Epithelial cell of esophagus (primary cell): Measurements from ENCODE around the gene CFAP100.

Source experiments
- DNase-seq: peaks from one replicate; pipeline ENCODE4 v3.0.0; 2010; ENCODE audit warnings: low read depth
- H3K4me3 ChIP-seq: 2 replicates; pipeline ENCODE4 v1.5.1; 2011; ENCODE audit warnings: mild to moderate bottlenecking, low read length, control low read depth
- CTCF ChIP-seq: IDR thresholded peaks from 2 replicates; pipeline ENCODE4 v1.5.1; 2011; ENCODE audit warnings: low read depth, mild to moderate bottlenecking, low read length, control low read depth, inconsistent platforms; ENCODE audit not compliant: insufficient read depth; ENCODE audit errors: missing control alignments

The CFAP100 gene

GRCh38 chr3:126441256-126441880, 46.7 kb downstream of the CFAP100 start:
- DNase-seq, result no peak
- H3K4me3 ChIP-seq, result no peak overlapping the region
- TF ChIP-seq CTCF, result no peak

GRCh38 chr3:126442094-126442855, 47.6 kb downstream of the CFAP100 start:
- no peak for TF ChIP-seq CTCF
- H3K4me3 ChIP-seq, result no peak overlapping the region
- no peak for DNase-seq

GRCh38 chr3:126442856-126443242, 48.1 kb downstream of the CFAP100 start:
- no peak for DNase-seq
- no peak for TF ChIP-seq CTCF

GRCh38 chr3:126445506-126445905, 50.8 kb downstream of the CFAP100 start:
- DNase-seq, result no peak
- H3K4me3 ChIP-seq, result no peak overlapping the region
- TF ChIP-seq CTCF, result no peak

More at GRCh38 chr3:126442856-126443242, 48.1 kb downstream of the CFAP100 start:
- H3K4me3 ChIP-seq, result no peak overlapping the region

GRCh38 chr3:126446301-126446700, 51.6 kb downstream of the CFAP100 start:
- no peak overlapping the region for H3K4me3 ChIP-seq
- DNase-seq, result no peak
- TF ChIP-seq CTCF, result no peak

GRCh38 chr3:126446791-126447190, 52.1 kb downstream of the CFAP100 start:
- DNase-seq, result no peak

More at GRCh38 chr3:126446791-126447190, 52.1 kb downstream of the CFAP100 start:
- TF ChIP-seq CTCF, result no peak
- no peak overlapping the region for H3K4me3 ChIP-seq
